Measurements from ENCODE around the gene SLC17A7. TPM values are rescaled to one million over a fixed set of nuclear protein-coding genes. Genes with fewer than 3 reads are reported as not detected.
A peak's percentile ranks its signal among the peaks of the same experiment; 100 is the strongest.
"Not testable (repeated sequence)": the region's sequence is repeated elsewhere in the genome, so short reads cannot be mapped to it uniquely, and the experiment has no call there.

Gene SLC17A7
- polyA plus RNA-seq, 6 donors from 2014 or later = not detected

DNA sequence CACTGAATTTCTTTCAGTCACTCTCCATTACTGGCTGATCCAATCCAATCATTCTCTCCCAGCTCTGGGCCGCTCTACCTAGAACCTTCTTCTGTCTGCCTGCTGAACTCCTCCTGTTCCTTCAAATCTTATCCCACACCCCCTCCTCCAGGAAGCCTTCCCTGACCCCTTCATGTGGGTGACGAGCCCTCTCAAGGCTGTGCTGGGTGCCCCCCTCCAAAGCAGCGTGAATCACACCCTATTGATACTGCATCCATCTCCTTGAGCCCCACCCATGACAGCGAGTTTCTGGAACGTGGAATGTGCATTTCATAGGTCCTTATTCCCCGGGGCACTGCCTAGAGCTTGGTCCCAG lies 7.1 kb upstream of the SLC17A7 start:
- peaks cover 47 to 74% (median 65%) of the 10 kb centered on the region in 3 donors for H3K4me1 Mint-ChIP-seq
- H3K27me3 Mint-ChIP-seq = no peaks in the 10 kb centered on the region
- peak overlapping the region in 6 of 8 donors; percentile 44 to 99 (median 62) for H3K4me3 Mint-ChIP-seq
- peaks cover 0 to 2% (median 0%) of the 10 kb centered on the region in 7 donors for H3K9me3 Mint-ChIP-seq
- H3K36me3 Mint-ChIP-seq = peaks cover 6 to 18% of the 10 kb centered on the region in 2 donors
- DNase-seq (no peak), ATAC-seq (ENCODE audit: low read depth in 2 of 2) (no peak)
- peak overlapping the region in 2 of 6 donors; percentile 73 to 81 for H3K27ac Mint-ChIP-seq

DNA sequence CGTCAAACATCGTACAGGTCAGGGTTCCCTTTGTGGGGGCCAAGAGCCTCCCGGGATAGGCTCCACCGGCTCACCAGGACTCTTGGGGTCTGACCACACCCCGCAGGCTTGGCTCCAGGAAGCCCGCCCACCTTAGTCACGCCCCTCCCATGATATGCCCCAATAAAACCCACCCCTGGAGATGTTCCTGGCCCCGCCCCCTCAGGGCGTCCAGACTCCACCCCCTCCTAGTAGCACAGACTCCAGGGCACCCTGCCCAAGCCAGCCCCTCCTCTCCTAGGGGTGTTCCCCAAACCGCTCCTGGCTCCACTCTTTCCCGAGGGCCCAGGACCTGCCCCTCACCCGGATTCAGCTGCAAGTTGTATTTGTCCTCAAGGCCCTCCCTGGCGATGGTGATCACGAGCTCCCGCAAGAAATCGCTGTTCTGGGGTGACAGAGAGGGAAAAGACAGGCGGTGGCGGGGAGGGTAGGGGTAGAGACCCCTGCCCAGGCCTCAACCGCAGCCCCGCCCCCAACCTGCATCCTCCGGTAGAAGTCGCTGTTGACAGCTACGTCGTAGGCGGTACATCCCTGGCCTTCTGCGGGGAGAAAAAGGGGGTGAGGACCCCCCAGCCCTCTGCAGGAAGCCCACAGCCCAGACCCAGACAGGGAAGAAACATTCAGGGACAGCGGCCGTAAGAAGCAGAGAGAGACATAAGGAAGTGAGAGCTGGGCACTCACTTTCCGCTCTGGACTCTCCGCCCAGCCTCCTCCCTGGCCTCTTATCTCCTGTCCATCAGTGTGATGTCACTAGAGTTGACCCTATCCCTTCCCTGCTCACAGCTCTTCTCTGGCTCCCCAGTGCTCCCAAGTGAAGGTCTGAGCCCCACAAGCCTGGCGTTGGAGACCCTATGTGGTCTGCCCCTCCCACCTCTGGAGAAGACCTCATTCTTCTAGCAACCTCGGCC lies 6.4 kb upstream of the SLC17A7 start:
- DNase-seq (no peak), ATAC-seq (ENCODE audit: low read depth in 2 of 2) (no peak)
- Mint-ChIP-seq H3K4me1 (peaks cover 41 to 76% (median 59%) of the 10 kb centered on the region in 3 donors), H3K4me3 (peak overlapping the region in 1 of 8 donors; percentile 96), H3K27me3 (peaks cover 0 to 1% (median under 1%) of the 10 kb centered on the region in 3 donors), H3K36me3 (peaks cover 6 to 18% of the 10 kb centered on the region in 2 donors), H3K27ac (peak overlapping the region in 2 of 6 donors; percentile 62 to 81), H3K9me3 (no peaks in the 10 kb centered on the region)

GRCh38 chr19:49445997-49446396 lies 4.7 kb upstream of the SLC17A7 start:
- Mint-ChIP-seq H3K27me3 (peaks cover 10 to 19% (median 16%) of the 10 kb centered on the region in 3 donors), H3K9me3 (peaks cover 0 to 2% (median 0%) of the 10 kb centered on the region in 7 donors), H3K4me3 (peak overlapping the region in 2 of 8 donors; percentile 34 to 37), H3K4me1 (peaks cover 45 to 74% (median 58%) of the 10 kb centered on the region in 3 donors), H3K36me3 (peaks cover 0 to 31% of the 10 kb centered on the region in 2 donors), H3K27ac (peak overlapping the region in 1 of 6 donors; percentile 52)
- no peak for DNase-seq
- ATAC-seq (ENCODE audit: low read depth in 2 of 2) = no peak

- not testable (repeated sequence) for H3K9me3 Mint-ChIP-seq; DNase-seq; ATAC-seq (ENCODE audit: low read depth in 2 of 2)
- peaks cover 3 to 31% of the 10 kb centered on the region in 2 donors for H3K36me3 Mint-ChIP-seq
- peak overlapping the region; percentile 79 to 94 (median 91) for H3K4me3 Mint-ChIP-seq
- peaks cover 41 to 64% (median 51%) of the 10 kb centered on the region in 3 donors for H3K4me1 Mint-ChIP-seq
- H3K27me3 Mint-ChIP-seq = peaks cover 28 to 37% (median 34%) of the 10 kb centered on the region in 3 donors
- H3K27ac Mint-ChIP-seq = peak overlapping the region; percentile 84 to 98 (median 94)
Observed at GRCh38 chr19:49444100-49444700, 2.9 kb upstream of the SLC17A7 start.

DNA sequence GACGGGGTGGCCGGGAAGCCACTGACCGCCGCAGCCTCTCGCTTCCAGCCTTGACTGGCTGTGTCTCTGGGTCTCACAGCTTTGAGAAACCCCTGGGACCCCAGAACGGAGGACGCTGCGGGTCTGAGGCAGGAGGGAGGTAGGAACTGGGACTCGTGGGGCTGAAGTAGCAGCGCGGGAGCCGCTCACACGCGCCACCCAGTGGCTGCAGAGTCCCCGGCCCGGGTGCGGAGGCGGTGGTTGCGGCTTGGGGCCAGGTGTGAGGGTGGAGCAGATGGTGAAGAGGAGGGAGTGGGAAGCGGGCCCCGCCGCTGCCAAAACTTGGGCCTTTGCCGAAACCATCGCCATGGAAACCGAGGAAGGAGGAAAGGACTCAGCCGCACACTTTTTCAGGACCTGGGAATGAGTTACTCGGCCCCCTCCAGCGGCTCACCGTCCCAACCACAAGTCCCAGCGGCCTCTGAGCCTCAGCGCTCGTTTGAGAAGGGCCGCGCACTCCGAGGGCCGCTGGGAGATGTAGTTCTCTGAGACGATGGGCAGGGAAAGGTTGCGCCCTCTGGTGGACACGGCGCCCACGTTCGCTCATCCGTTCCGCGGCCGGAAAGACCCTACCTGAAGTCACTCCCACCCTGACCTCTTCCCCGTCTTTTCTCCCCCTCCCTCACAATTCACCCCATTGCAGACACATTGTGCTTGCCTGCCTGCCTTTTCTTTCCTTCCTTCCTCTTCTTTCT lies 2.2 kb upstream of the SLC17A7 start:
- peaks cover 37 to 57% (median 49%) of the 10 kb centered on the region in 3 donors for H3K4me1 Mint-ChIP-seq
- H3K4me3 Mint-ChIP-seq = peak overlapping the region; percentile 79 to 94 (median 91)
- peak; percentile 95 for DNase-seq
- H3K9me3 Mint-ChIP-seq = peaks cover 0 to 4% (median 0%) of the 10 kb centered on the region in 7 donors
- ATAC-seq (ENCODE audit: low read depth in 2 of 2) = peak; percentile 87
- peak overlapping the region; percentile 84 to 98 (median 94) for H3K27ac Mint-ChIP-seq
- H3K27me3 Mint-ChIP-seq = peaks cover 34 to 44% (median 41%) of the 10 kb centered on the region in 3 donors
- H3K36me3 Mint-ChIP-seq = peaks cover 3 to 26% of the 10 kb centered on the region in 2 donors

DNA sequence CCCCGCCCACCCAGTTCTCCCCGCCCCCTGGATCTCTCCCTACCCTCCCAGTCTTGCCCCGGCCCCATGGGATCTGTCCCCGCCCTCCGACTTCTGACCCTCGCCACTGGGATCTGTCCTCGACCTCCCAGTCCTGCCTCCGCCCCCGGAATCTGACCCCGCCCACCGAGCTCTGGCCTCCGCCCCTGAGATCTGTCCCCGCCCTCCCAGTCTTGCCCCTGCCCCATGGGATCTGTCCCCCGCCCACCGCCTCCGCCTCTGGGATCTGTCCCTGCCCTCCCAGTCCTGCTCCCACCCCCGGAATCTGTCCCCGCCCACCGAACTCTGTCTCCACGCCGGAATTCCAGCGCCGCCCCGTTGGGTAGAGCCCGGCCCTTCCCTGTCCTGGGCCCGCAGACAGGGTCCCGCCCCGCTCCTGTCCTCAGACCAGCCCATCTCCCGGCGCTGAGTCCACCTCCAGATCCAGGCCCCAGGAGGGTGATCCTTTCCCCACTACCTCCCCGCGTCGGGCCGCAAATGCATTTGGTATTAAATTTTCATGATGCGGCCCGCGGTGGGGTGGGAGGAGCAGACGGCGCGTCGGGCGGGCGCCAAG lies 1.5 kb upstream of the SLC17A7 start:
- H3K27me3 Mint-ChIP-seq = peaks cover 41 to 50% (median 47%) of the 10 kb centered on the region in 3 donors
- H3K4me3 Mint-ChIP-seq = peak overlapping the region; percentile 79 to 94 (median 91)
- ATAC-seq (ENCODE audit: low read depth in 2 of 2) (peak; percentile 16 to 20), DNase-seq (no peak)
- H3K27ac Mint-ChIP-seq = peak overlapping the region in 5 of 6 donors; percentile 84 to 98 (median 93)
- H3K9me3 Mint-ChIP-seq = peaks cover 0 to 4% (median 0%) of the 10 kb centered on the region in 7 donors
- H3K36me3 Mint-ChIP-seq = peaks cover 3 to 21% of the 10 kb centered on the region in 2 donors
- H3K4me1 Mint-ChIP-seq = peaks cover 37 to 58% (median 48%) of the 10 kb centered on the region in 3 donors

DNA sequence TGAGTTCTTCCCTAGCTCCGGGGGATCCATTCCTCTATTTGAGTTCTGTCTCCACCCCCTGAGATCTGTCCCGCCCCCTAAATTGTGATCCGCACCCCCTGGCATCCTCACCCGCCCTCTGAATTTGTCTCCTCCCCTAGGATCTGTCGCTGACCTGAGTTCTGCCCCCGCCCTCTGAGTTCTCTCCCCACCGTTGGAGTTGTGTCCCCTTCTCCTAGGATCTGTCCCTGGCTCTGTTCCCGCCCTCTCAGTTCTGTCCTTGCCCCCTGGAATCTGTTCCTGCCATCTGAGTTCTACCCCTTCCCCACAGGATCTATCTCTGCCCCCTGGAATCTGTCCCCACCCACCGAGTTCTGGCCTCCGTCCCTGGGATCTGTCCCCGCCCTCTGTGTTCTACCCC lies 1.0 kb upstream of the SLC17A7 start:
- peaks cover 46 to 56% (median 53%) of the 10 kb centered on the region in 3 donors for H3K27me3 Mint-ChIP-seq
- H3K4me3 Mint-ChIP-seq = peak overlapping the region; percentile 79 to 94 (median 91)
- no peak for ATAC-seq (ENCODE audit: low read depth in 2 of 2)
- peak overlapping the region in 4 of 6 donors; percentile 9 to 90 (median 82) for H3K27ac Mint-ChIP-seq
- H3K36me3 Mint-ChIP-seq = peaks cover 3 to 21% of the 10 kb centered on the region in 2 donors
- peaks cover 41 to 60% (median 50%) of the 10 kb centered on the region in 3 donors for H3K4me1 Mint-ChIP-seq
- no peak for DNase-seq
- peaks cover 0 to 4% (median 0%) of the 10 kb centered on the region in 7 donors for H3K9me3 Mint-ChIP-seq

- H3K36me3 Mint-ChIP-seq = peaks cover 3 to 25% of the 10 kb centered on the region in 2 donors
- peak overlapping the region in 2 of 6 donors; percentile 88 for H3K27ac Mint-ChIP-seq
- H3K4me3 Mint-ChIP-seq = peak overlapping the region; percentile 79 to 94 (median 91)
- H3K9me3 Mint-ChIP-seq = peaks cover 0 to 4% (median 0%) of the 10 kb centered on the region in 7 donors
- peaks cover 44 to 61% (median 50%) of the 10 kb centered on the region in 3 donors for H3K4me1 Mint-ChIP-seq
- DNase-seq (no peak), ATAC-seq (ENCODE audit: low read depth in 2 of 2) (no peak)
- peaks cover 50 to 60% (median 57%) of the 10 kb centered on the region in 3 donors for H3K27me3 Mint-ChIP-seq
Observed at GRCh38 chr19:49441960-49442350, 628 bp upstream of the SLC17A7 start.

DNA sequence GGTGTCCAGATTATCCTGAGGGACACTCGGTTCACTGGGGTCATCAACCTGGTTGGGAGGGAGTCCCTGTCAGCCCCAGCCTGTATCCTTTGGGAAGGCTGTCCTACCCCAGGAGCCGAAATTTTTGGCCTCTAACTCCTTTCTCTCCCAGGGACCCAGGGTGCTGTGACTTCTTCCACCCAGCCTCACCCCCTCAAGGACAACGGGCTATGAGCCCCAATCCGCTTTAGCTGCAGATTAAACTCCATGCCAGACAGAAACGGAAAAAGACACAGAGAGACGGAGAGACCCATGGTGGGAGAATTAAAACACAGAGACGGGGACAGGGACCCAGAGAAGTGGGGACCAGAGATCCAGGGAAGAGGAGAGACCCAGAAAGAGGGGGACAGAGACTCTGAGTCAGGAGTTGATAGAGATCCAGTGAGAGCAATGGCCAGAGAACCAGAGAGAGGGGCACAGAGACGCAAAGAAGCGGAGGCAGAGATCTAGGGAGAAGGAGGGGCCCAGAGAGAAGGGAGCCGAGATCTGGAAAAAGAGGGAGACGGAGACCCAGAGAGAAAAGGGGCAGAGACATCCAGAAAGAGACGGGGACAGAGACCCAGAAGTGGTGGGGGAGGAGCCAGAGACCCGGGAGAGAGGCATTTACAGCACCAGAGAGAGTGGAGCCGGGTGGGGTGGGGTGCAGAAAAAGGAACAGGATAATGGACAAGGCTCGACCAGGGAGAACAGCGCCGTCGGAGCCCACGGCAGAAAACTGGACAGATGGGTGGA lies 703 bp downstream of the SLC17A7 start:
- H3K27ac Mint-ChIP-seq = peak overlapping the region in 2 of 6 donors; percentile 3 to 26
- peaks cover 0 to 4% (median 2%) of the 10 kb centered on the region in 7 donors for H3K9me3 Mint-ChIP-seq

GRCh38 chr19:49439836-49440235 lies 1.5 kb downstream of the SLC17A7 start:
- Mint-ChIP-seq H3K36me3 (peaks cover 3 to 38% of the 10 kb centered on the region in 2 donors), H3K4me3 (peak overlapping the region in 1 of 8 donors; percentile 86), H3K4me1 (peaks cover 49 to 58% (median 58%) of the 10 kb centered on the region in 3 donors), H3K27ac (peak overlapping the region in 1 of 6 donors; percentile 72), H3K27me3 (peaks cover 71 to 81% (median 78%) of the 10 kb centered on the region in 3 donors), H3K9me3 (peaks cover 0 to 10% (median 2%) of the 10 kb centered on the region in 7 donors)
- ATAC-seq (ENCODE audit: low read depth in 2 of 2) (no peak), DNase-seq (no peak)

More for the DNA sequence above, 703 bp downstream of the SLC17A7 start:
- Mint-ChIP-seq H3K4me1 (peaks cover 53 to 58% (median 57%) of the 10 kb centered on the region in 3 donors), H3K27me3 (peaks cover 63 to 73% (median 70%) of the 10 kb centered on the region in 3 donors), H3K4me3 (peak overlapping the region in 7 of 8 donors; percentile 17 to 86 (median 75)), H3K36me3 (peaks cover 3 to 33% of the 10 kb centered on the region in 2 donors)
- DNase-seq (no peak), ATAC-seq (ENCODE audit: low read depth in 2 of 2) (no peak)

DNA sequence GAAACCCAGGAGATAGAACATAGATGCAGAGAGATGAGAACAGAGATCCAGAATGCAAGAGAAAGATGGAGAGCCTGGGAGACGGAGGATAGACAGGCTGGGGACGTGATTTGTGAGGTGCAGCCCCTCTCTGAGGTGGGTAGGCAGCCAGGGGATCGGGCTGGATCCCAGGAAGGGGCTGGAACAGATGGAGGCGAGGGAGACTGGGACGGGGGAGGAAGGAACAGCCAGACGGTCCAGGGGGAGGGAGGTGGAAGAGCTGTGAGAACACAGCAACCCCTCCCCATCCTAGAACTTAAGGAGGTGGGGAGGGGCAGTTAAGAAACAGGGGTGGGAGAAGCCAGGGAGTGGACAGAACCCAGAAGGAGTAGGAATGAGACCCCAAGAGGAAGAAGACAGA lies 3.1 kb downstream of the SLC17A7 start:
- peaks cover 79 to 93% (median 92%) of the 10 kb centered on the region in 3 donors for H3K27me3 Mint-ChIP-seq
- H3K9me3 Mint-ChIP-seq = peaks cover 0 to 10% (median 2%) of the 10 kb centered on the region in 7 donors
- peak overlapping the region in 1 of 8 donors; percentile 74 for H3K4me3 Mint-ChIP-seq
- peaks cover 3 to 38% of the 10 kb centered on the region in 2 donors for H3K36me3 Mint-ChIP-seq
- no peak overlapping the region for H3K27ac Mint-ChIP-seq
- no peak for DNase-seq
- peaks cover 45 to 57% (median 50%) of the 10 kb centered on the region in 3 donors for H3K4me1 Mint-ChIP-seq
- ATAC-seq (ENCODE audit: low read depth in 2 of 2) = no peak

Measured in naive B cell (primary cell).